GM12872 (cell line): ENCODE measurements around the gene INPP4B.

Source experiments
- TF ChIP-seq, protein P1 (sequence below): IDR thresholded peaks from 3 replicates; pipeline ENCODE4 v1.5.1; 2011; ENCODE audit warnings: low read depth, mild to moderate bottlenecking, low read length, moderate library complexity; ENCODE audit not compliant: insufficient read depth

Gene INPP4B

GRCh38 chr4:142686081-142686480 lies 160.0 kb downstream of the INPP4B start:
- TF ChIP-seq, protein P1, sequence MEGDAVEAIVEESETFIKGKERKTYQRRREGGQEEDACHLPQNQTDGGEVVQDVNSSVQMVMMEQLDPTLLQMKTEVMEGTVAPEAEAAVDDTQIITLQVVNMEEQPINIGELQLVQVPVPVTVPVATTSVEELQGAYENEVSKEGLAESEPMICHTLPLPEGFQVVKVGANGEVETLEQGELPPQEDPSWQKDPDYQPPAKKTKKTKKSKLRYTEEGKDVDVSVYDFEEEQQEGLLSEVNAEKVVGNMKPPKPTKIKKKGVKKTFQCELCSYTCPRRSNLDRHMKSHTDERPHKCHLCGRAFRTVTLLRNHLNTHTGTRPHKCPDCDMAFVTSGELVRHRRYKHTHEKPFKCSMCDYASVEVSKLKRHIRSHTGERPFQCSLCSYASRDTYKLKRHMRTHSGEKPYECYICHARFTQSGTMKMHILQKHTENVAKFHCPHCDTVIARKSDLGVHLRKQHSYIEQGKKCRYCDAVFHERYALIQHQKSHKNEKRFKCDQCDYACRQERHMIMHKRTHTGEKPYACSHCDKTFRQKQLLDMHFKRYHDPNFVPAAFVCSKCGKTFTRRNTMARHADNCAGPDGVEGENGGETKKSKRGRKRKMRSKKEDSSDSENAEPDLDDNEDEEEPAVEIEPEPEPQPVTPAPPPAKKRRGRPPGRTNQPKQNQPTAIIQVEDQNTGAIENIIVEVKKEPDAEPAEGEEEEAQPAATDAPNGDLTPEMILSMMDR, result no peak

DNA sequence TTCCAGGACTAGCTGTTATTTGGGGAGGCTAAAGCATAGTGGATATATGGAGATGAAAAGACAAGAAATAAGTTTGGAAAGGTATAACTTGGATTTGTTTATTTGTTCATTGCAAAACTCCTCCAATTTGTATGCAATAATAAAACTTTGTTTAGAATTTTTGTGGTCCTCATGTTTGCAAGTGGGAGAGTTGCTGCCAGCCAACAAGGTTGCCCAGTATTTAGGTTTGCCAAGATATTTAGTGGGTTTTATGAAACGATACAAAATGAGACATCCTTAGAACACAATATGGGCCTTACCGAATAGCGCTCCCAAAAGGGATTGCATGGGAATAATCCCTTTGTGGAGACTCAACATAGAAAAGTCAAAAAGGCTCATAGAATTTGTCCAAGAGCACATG lies 162.1 kb downstream of the INPP4B start:
- TF ChIP-seq, protein P1, result no peak

DNA sequence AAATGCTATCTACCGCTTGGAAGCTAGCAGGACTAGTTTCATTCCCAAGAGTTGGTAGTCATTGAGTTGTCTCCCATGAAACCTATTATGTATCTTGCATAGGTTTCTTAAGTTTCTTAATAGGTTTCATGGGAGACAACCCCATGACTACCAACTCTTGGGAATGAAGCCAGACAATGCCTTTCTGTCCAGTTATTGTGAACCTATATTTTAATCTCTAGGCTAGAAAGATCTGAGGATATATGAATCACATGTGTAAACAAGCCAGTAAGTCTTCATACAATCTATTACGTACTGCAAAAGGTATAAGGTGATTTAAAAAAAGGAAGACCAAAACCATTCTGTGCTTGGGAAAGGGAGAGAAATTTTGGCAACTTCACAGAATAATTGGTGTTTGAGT lies 162.6 kb downstream of the INPP4B start:
- TF ChIP-seq, protein P1, result no peak

DNA sequence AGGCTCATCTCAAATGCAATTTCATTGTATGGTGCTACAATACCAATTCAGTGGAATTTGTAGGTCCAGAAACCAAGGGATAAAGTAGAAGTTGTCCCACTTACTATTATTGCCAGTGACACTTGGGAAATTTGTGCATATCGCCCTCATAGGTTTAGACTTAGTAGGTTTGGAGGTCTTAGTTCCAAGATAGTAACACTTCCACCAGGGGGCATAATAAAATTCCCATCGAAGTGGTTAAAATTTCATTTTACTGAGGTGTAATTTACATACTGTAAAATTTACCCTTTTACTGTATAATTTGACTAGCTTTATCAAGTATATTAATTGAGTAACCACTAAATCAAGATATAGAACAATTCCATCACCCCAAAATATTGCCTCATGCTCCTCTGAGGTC lies 174.6 kb downstream of the INPP4B start:
- TF ChIP-seq, protein P1, result no peak

GRCh38 chr4:142663828-142664227 lies 182.3 kb downstream of the INPP4B start:
- TF ChIP-seq, protein P1, result no peak

- TF ChIP-seq, protein P1, result peak; percentile 13; the same call in 1 of the 3 replicates
Measured at GRCh38 chr4:142660728-142661127, 185.4 kb downstream of the INPP4B start.

- TF ChIP-seq, protein P1, result no peak
Measured at GRCh38 chr4:142656178-142656577, 189.9 kb downstream of the INPP4B start.

DNA sequence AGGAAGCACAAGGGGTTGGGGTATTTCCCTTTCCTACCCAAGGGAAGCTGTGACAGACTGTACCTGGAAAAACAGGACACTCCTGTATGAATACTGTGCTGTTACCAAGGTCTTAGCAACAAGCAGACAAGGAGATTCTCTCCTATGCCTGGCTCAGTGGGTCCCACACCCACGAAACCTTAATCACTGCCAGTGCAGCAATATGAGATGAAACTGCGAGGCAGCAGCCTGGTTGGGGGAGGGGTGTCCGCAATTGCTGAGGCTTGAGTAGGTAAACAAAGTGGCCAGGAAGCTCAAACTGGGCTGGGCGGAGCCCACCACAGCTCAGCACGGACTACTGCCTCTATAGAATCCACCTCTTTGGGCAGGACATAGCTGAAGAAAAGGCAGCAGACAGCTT lies 197.7 kb downstream of the INPP4B start:
- TF ChIP-seq, protein P1, result no peak
